PC-9 (cell line): ENCODE measurements around the gene STAG2. TPM values are rescaled to one million over a fixed set of nuclear protein-coding genes. Genes with fewer than 3 reads are reported as not detected.

Experiments used
- BruUV-seq: library from RNA; stranded (reverse); fragments of 400-500 nt; replicated peaks from 2 replicates; lab custom pipeline; 2021; lab: Mats Ljungman, UMichigan
- CTCF ChIA-PET: fragments of 300-600 bp; sonication (Branson Sonifier 250); formaldehyde crosslinking; loops from one replicate; lab custom pipeline; 2022; ENCODE audit warnings: antibody characterized with exemption; lab: Charles Lee
- POLR2A ChIA-PET: fragments of 300-600 bp; sonication (Branson Sonifier 250); formaldehyde crosslinking; loops from one replicate; lab custom pipeline; 2022; ENCODE audit warnings: antibody characterized with exemption; ENCODE audit not compliant: unreplicated experiment; lab: Charles Lee
- DNase-seq, 2 experiments: peaks; one replicate each; pipeline versions ENCODE4 v3.0.0 to v3.0.0-alpha.2; 2015 to 2022; ENCODE audit warnings: mixed read lengths in 1 of 2
- H2AFZ ChIP-seq: fragments of 200-600 bp; sonication (generic); 2 replicates; pipeline ENCODE4 v1.8.1; 2017; ENCODE audit warnings: antibody characterized with exemption
- H3F3A ChIP-seq: fragments of 200-600 bp; sonication (generic); 2 replicates; pipeline ENCODE4 v1.8.1; 2017; ENCODE audit warnings: antibody characterized with exemption, mild to moderate bottlenecking, low read depth; ENCODE audit not compliant: insufficient read depth
- H3K27ac ChIP-seq: fragments of 200-600 bp; sonication (generic); 2 replicates; pipeline ENCODE4 v1.6.1; 2016; ENCODE audit warnings: mixed run types
- H3K27me3 ChIP-seq: fragments of 200-600 bp; sonication (generic); 2 replicates; pipeline ENCODE4 v1.6.1; 2016; ENCODE audit warnings: low read depth, mixed run types; ENCODE audit not compliant: insufficient read depth
- H3K36me3 ChIP-seq: fragments of 200-600 bp; sonication (generic); 2 replicates; pipeline ENCODE4 v1.6.1; 2016; ENCODE audit warnings: low read depth, mixed run types
- H3K4me1 ChIP-seq: fragments of 200-600 bp; sonication (generic); replicated peaks from 2 replicates; pipeline ENCODE4 v1.6.1; 2016; ENCODE audit warnings: mixed run types; ENCODE audit not compliant: insufficient read depth
- H3K4me2 ChIP-seq: fragments of 200-600 bp; sonication (generic); 2 replicates; pipeline ENCODE4 v1.6.1; 2017; ENCODE audit warnings: mixed run types
- H3K4me3 ChIP-seq: fragments of 200-600 bp; sonication (generic); 2 replicates; pipeline ENCODE4 v1.6.1; 2016; ENCODE audit warnings: mixed run types
- H3K79me2 ChIP-seq: fragments of 200-600 bp; sonication (generic); 2 replicates; pipeline ENCODE4 v1.6.1; 2017; ENCODE audit warnings: low read depth, mixed run types
- H3K9me2 ChIP-seq: fragments of 200-600 bp; sonication (generic); 2 replicates; pipeline ENCODE4 v1.8.1; 2017; ENCODE audit warnings: mild to moderate bottlenecking; ENCODE audit not compliant: insufficient read depth
- H3K9me3 ChIP-seq: fragments of 200-600 bp; sonication (generic); 2 replicates; pipeline ENCODE4 v1.8.1; 2016; ENCODE audit warnings: low read depth; ENCODE audit not compliant: insufficient read depth
- H4K20me1 ChIP-seq: fragments of 200-600 bp; sonication (generic); 2 replicates; pipeline ENCODE4 v1.8.1; 2017; ENCODE audit not compliant: insufficient read depth
- CTCF ChIP-seq: fragments of 200-600 bp; sonication (generic); conservative IDR thresholded peaks from 2 replicates; pipeline ENCODE4 v1.6.1; 2017; ENCODE audit warnings: mixed run types, antibody characterized with exemption, mild to moderate bottlenecking, moderate library complexity
- EZH2 ChIP-seq: fragments of 200-600 bp; sonication (generic); IDR thresholded peaks from 2 replicates; pipeline ENCODE4 v1.8.0; 2017; ENCODE audit warnings: antibody characterized with exemption, low read depth
- intact Hi-C: fragments of 100-400 bp; cut with micrococcal nuclease; formaldehyde crosslinking; loops from one replicate; pipeline ENCODE4 v1.10.0; 2022; ENCODE audit not compliant: unreplicated experiment
- total RNA-seq: library from RNA; stranded (reverse); gene quantifications from 2 replicates; pipeline ENCODE4 v1.2.3, GENCODE V29; 2021

STAG2 gene
- total RNA-seq, 1 experiment from 2014 or later, result 108 TPM

GRCh38 chrX:123971982-123972381, 10.5 kb downstream of the STAG2 start:
- H3K79me2 ChIP-seq, result peaks cover 100% of the 10 kb centered on the region
- TF ChIP-seq CTCF, result no peak
- TF ChIP-seq EZH2, result no peak
- ChIA-PET CTCF (interaction anchor here (0.7 kb wide), 1 partner anchor 139 kb away, joined by 7 read pairs; no protein-coding TSS in a partner anchor), POLR2A (no interaction called here)
- H3K4me1 ChIP-seq, result no peaks in the 10 kb centered on the region
- DNase-seq, result no peak
- H3K9me3 ChIP-seq, result no peaks in the 10 kb centered on the region
- intact Hi-C loops, result no loop called here
- no peak overlapping the region for H2AFZ ChIP-seq
- no peaks in the 10 kb centered on the region for H3K9me2 ChIP-seq
- no peak overlapping the region for H3K4me2 ChIP-seq
- H3K27me3 ChIP-seq, result no peaks in the 10 kb centered on the region
- H4K20me1 ChIP-seq, result peaks cover 66% of the 10 kb centered on the region
- no peak overlapping the region for H3K4me3 ChIP-seq
- H3K27ac ChIP-seq, result no peak overlapping the region
- no peaks in the 10 kb centered on the region; the same call in 1 of the 2 replicates for H3K36me3 ChIP-seq
- BruUV-seq, result no TSS peak
- H3F3A ChIP-seq, result peaks cover 17% of the 10 kb centered on the region

GRCh38 chrX:123973921-123974320, 12.4 kb downstream of the STAG2 start:
- Histone ChIP-seq H3F3A (peaks cover 17% of the 10 kb centered on the region), H3K36me3 (peaks cover 2% of the 10 kb centered on the region; the same call in 1 of the 2 replicates), H3K9me2 (no peaks in the 10 kb centered on the region), H3K4me2 (no peak overlapping the region), H3K79me2 (peaks cover 100% of the 10 kb centered on the region), H3K4me1 (no peaks in the 10 kb centered on the region), H3K4me3 (no peak overlapping the region), H2AFZ (no peak overlapping the region), H4K20me1 (peaks cover 78% of the 10 kb centered on the region), H3K27me3 (no peaks in the 10 kb centered on the region), H3K9me3 (no peaks in the 10 kb centered on the region), H3K27ac (no peak overlapping the region)
- TF ChIP-seq CTCF (no peak), EZH2 (no peak)
- no peak for DNase-seq
- POLR2A ChIA-PET, result no interaction called here
- intact Hi-C loops, result no loop called here
- CTCF ChIA-PET, result no interaction called here
- BruUV-seq, result no TSS peak

- ChIA-PET CTCF (no interaction called here), POLR2A (no interaction called here)
- peaks cover 78% of the 10 kb centered on the region for H4K20me1 ChIP-seq
- DNase-seq, result no peak
- H3K4me1 ChIP-seq, result no peaks in the 10 kb centered on the region
- no peak overlapping the region for H3K27ac ChIP-seq
- H3K4me2 ChIP-seq, result no peak overlapping the region
- no peaks in the 10 kb centered on the region for H3K9me3 ChIP-seq
- no TSS peak for BruUV-seq
- no peaks in the 10 kb centered on the region for H3K9me2 ChIP-seq
- peaks cover 100% of the 10 kb centered on the region for H3K79me2 ChIP-seq
- intact Hi-C loops, result no loop called here
- TF ChIP-seq CTCF (no peak), EZH2 (no peak)
- peaks cover 4% of the 10 kb centered on the region; the same call in 1 of the 2 replicates for H3K36me3 ChIP-seq
- peaks cover 14% of the 10 kb centered on the region for H3F3A ChIP-seq
- H3K27me3 ChIP-seq, result no peaks in the 10 kb centered on the region
- no peak overlapping the region for H3K4me3 ChIP-seq
- H2AFZ ChIP-seq, result no peak overlapping the region
These were observed 13.7 kb downstream of the STAG2 start for GRCh38 chrX:123975180-123975579.
